Activated effector memory CD4-positive, alpha-beta T cell treated with Interleukin-2 at 50 U/mL for 16 hours (primary cell): ENCODE measurements around the gene SMIM41.
A peak's percentile ranks its signal among the peaks of the same experiment; 100 is the strongest.

Experiments
- DNase-seq: peaks from one replicate; pipeline ENCODE4 v3.0.0-alpha.2; 2020

The SMIM41 gene

DNA sequence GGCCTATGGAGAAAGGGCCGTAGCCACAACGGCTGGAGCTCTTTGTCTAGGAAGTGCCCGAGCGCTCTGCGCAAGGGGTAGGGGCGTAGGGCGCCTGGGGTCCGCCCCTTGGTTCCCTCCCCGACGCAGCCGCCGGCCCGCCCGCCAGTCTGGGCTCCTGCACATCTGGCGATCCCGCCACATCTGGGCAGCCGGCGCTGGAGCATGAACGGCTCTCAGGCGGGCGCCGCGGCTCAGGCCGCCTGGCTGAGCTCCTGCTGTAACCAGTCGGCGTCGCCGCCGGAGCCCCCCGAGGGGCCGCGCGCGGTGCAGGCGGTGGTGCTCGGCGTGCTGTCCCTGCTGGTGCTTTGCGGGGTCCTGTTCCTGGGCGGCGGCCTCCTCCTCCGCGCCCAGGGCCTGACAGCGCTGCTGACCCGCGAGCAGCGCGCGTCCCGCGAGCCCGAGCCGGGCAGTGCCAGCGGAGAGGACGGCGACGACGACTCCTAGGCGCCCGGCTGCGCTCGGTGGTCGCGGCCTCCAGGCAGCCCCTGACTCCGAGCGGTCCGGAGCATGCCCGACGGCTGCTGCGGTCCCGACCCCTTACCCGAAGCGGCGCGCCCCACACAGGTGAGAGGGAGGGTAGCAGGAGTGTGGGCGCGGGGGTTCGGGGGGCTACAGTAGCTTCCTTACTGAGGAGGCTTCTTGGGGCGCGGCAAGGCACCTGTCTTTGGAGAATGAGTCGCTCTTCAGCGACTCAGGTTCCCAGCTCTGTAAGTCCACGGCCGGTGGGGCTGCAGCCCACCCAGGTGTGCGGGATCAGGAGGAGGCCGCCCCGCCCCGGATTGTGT, at the start of gene SMIM41:
Gene SMIM41, plus strand, starts transcription at position 129 of the 827 bp plus-strand sequence. Its CDS starts 76 bp downstream, at position 205.
- no peak for DNase-seq

DNA sequence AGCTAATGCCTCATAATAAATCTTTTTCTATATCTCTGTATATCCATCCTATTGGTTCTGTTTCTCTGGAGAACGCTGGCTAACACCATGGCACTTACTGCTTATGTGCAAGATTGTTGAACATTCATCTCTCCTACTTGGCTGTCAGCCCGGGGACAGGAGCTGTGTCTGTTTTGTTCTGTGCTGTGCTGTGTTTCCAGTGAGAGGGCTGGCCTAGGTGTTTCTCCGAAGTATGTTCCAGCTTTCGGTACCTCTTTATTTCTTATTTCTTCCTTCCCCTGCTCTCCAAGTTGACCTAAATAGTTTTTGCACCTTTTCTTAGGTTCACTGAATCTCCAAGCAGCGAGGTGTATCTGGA, 47.1 kb upstream of the SMIM41 start:
- no peak for DNase-seq

DNA sequence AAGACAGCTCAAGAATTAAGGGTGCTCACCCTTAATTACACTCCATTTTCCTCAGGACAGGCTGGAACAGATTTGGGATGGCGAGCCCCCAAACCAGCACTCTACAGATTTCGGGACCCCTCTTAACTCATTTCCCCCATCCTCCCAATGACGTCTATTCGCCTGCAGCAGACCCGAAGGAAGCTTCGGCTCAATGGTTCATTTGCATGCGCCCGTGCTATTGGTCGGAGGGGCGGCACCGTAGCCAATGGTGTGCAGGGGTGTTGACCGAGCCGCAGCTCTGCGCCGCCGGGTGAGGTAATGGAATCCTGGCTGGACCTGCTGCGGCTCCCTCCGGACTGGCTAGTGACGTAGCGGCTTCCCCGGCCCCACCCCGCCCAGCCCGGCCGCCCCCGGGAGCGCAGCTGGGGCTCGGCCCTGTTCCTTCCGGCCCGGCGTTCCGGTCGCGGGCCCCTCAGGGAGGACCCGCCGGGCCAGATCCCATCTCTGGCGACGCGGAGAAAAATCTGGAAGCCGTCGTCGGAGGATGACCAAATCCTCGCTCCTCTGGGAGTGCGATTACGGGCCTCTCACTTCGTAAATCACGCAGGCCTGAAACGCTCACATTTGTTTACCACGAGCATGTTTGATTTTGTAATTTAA, 46.6 kb upstream of the SMIM41 start:
- peak; percentile 77 for DNase-seq

DNA sequence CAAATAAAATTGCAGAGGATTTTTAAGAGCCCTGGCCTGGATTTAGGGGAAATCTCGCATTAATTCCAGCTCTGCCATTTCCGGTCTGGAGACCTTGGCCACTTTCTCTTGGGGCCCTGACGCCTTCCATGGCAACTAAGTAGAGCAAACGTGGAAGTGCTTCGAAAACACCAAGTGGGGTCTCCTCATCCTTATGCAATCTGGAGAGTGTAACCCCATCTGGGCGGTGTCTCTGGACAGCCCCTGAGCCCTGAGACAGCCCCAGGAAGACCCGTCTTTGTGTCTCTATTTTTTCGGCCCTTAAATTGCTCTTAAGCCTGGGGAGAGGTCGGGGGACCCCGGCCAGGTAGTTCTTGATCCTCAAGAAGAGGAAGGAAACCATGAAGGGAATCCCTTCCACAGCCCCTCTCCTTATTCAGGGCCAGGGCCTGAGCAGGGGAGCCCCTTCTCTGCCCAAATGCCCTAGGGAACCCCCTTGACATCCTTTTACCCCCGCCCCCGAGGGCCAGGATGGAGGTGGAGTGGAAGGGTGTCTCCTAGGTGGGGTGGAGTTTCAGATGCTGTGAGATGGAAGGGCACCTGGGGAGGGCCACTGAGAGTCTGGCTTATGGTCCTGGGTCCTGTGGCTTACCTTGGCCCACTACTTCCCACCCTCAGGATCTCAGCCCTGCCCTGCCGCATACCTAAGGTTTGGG, 45.9 kb upstream of the SMIM41 start:
- DNase-seq, result no peak

DNA sequence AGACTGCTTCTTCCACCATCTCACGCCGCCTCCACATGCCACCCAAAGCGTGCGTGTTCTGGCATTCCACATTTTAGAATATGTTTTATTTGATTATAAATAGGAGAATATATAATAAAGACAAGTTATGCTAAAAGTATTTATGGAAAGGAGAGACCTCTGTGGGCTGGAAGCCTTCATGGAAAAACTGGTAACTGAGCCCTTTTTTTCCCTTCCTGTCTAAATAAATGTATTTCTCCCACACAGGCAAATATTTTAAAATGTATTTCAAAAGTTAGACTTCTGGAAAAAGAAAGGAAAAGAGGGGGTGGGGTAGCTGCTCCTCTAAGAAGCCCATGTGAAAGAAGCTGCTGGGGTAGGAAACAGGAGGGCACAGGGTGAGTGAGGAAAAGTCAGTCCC, 44.3 kb upstream of the SMIM41 start:
- DNase-seq, result no peak

DNA sequence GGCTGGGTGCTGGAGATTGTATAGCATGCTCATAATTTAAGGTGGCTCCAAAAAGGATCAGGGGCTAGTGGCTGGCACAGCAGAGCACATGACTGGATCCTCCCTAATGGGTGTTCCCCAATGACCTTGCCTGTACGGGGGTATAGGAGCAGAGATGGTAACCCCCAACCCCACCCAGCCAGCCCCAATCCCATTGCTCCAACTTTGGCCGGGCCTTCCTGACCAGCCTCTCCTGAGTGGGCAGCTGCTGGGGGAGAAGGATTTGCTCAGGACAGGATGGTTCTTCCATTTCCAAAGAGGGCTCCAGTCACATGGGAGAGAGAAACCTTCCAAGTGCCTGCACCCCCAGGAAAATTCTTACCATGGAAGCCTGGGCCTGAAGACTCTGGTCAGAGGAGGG, 43.6 kb upstream of the SMIM41 start:
- DNase-seq, result no peak

DNA sequence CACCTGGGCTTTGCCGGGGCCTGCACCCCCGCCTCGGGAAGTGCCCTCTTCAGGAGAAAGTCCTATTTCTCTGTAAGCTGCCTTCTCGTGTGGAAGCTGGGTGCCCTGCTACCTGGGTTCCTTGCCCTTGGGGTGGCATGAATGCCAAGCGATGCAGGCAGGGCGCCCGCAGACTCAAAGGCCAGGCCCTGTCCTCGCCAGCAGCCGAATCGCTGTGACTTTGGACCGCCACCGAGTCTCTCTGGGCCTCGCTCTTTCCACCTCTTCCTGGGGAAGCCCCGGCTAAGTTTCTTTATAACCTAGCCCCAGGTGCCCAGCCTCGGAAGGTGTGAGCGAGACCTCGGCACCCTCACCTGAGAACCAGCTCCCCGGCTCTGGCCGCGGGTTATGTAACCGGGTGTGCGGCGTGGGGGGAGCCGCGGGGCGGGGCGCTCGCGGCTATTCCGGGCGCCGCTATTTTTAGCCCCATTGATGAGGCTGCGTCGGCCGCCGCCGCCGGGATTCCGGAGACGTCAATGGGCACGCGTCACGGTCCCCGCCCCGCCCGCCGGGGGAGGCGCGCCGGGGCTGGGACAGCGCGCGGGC, 42.8 kb upstream of the SMIM41 start:
- DNase-seq, result peak; percentile 68

DNA sequence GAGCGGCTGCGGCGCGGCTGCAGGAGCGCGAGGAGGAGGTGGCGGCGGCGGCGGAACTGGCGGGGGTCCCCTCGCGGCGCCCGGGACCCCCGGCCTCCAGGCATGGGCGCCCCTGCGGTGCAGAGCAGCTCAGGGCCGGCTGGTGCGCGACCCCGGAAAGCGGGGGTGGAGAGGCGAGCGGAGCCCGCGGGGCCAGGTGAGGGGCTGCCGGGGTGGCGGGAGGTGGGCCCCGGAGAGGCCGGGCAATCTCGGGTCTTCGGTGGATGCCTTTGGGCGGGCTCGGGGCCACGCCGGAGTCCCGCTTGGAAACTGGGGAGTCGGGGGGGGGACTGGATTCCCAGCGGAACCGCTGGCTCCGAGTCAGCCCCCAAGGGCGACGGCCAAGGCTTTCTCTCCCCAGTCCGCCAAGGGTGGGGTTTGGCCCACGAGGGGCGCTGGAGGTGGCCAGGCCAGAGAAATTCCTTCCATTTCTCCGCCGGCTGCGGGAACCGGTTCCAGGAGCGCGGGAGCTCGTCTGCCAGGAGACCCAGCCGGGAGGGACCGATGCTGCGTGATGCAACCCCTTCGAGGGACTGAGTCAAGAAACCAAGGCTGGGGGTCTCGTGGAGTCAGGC, 42.1 kb upstream of the SMIM41 start:
- DNase-seq, result no peak

DNA sequence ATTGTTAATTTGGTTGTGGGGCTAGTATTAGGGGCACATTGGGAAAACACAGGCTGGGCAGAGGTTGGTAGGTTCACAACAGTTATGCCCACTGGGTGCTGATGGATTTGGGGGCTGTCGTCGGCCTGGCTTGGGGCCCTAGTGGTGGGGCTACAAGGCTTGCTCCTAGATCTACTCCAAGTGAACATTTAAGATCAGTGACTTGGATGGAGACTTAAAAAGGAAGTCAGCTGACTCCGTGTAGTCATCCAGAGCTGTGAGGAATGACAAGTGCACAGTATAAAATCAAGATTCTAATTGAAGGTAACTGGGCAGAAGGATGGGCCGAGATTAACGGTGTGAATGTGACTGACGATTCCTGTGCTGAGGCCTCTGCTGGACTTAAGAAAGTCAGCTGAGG, 41.1 kb upstream of the SMIM41 start:
- no peak for DNase-seq

DNA sequence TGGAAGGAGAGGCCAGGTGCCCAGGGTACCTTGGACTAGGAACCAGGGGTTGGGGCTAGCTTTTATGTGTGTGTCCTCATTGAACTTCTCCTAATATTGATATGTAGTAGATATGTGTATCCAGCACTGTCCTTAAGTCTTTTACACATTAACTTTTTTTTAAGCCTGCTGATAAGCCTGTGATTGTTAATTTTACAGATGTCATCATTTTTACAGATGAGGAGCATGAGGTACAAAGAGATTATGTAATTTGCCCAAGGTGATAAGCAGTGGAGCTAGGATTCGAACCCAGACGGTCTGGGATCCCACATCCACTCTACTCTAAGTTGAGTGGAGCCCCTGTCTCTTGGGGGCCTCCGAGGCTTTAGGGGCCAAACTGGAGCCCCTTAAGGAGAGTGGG, 38.5 kb upstream of the SMIM41 start:
- DNase-seq, result no peak

DNA sequence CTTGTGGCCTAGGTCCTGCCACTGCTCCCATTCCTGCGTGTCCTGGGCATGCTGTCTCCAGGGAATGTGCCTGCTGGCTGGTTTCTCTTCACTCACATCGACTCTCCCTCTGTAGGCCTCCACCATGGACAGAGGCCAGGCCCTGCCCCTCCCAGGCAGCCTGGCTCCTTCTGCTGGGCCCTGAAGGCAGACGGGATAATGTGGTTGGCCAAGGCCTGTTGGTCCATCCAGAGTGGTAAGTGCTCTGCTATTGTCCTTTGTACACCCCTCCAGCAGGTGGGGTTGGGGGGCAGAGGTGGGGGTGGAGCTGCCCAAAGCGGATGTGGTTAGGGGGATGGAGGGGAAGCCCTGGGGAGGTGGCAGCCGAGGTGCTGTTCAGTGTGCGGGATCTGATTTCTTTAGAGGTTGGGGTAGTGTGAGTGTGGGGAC, 37.8 kb upstream of the SMIM41 start:
- DNase-seq, result no peak

DNA sequence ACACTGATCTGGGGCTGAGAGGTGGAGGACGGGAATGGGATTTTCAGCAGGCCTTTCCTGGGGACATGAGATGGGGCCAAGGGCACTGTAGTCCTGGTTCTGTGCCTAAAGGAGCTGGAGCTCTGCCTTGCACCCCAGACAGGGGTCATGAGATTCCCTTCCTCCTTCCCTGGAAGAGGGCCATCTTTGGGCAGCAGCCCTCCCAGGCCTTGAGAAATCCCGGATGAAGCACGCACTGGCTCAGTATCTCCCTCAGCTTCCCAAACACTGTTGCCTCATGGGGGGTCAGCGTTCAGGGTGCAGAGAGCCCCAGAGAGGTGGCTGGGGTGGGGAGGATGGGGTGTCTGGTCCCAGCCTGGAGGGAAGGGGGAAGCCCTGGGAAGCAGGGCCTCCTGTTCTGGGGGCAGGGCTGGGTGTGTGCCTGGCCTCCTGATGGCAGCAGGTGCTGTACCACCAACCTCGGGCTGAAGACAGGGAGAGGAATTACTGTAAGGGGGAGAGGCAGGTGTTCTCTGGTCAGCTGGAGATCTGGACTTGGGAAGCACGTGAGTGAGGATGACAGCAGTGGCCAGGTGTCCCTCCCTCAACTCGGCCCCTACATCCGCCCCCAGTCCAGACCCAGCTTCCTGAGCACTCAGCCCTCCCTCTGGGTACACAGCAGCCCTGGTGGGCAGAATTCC, 36.7 kb upstream of the SMIM41 start:
- no peak for DNase-seq

DNA sequence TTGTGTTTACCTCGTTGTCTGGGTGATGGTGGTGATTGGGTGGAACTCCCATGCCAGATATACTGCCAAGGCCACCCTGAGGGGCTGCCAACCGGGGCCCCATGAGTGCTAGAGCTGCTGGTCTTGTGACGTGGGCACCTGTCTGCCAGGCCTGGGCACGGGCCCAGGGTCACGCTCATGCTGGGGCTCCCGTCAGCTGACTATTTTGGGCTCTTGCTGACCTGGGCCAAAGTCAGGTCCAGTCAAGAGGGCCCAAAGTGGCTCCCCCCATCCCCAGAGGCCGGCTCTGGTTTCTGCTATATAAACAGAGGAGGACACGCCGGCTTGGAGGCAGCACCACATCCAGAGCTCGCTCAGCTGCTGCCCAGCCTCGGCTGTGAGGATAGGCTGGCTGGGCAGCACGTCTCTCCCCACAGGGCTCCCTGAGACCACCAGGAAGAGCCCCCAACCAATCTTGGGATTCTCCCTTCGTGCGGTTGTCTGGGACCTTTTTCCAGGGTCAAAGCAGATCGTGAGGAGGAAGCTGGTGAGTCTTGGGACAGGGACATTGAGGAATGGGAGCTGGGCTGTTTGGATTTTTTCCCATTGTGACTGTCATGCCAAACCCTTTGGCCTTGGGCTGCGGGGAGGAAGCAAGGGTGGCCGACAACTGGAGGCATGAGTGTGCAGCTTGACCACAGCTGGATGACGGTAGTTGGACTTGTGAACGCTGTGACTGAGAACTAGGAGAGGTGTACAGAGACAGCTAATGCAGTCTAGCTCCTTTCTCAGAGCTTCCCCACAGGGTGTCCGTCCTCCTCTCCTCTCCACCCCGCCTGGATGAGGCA, 35.9 kb upstream of the SMIM41 start:
- DNase-seq, result no peak

DNA sequence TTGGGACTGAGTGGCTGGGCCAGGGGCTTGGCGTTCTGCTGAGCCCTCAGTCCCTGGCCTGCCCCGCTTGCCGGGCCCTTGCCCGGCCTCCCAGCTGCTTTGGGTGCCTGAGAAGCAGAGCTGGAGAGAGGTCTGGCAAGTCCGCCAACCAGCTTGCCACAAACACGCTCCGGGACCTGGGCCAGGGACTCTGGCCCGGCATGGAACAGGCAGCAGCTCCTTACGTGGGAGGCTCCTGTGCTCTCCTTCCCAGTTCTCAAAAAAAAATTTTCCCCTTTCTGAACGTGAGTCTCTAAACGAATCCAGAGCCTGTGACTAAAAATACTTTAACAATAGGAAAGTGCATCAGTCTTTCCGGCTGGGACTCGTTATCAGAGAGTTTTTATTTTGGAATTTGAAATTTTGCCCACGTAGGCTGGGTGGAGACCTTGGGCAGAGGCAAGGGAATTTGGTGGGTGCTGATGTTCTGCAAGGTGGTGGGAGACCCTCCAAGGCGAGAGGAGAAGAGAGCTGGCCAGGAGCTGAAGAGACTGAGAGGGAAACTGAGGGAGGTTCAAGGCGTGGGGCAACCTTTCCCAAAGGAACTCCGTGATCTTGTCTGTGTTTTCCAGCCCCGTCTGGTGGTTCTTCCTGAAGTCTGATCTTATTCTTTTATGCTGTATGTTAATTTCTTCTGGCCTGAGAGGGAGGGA, 35.1 kb upstream of the SMIM41 start:
- no peak for DNase-seq

DNA sequence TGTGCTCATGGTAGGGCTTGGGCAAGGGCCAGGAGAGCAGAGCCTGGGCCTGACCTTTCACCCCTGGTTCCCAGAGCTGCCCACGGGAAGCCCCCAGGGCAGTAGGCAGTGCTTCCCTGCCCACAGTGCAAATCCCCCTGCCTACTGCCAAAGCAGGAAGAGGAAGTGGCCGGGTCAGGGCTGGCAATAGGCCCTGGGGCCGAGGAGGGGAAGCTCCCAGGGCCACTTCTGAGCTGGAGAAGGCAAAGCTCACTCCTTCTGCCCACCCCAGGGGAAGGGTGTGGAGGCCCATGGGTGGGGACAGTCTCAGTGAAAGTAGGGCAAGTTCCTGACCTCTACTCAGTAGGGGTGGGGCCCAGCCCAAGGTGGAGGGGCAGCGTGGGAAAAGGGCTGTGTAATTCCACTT, 33.7 kb upstream of the SMIM41 start:
- DNase-seq, result no peak

DNA sequence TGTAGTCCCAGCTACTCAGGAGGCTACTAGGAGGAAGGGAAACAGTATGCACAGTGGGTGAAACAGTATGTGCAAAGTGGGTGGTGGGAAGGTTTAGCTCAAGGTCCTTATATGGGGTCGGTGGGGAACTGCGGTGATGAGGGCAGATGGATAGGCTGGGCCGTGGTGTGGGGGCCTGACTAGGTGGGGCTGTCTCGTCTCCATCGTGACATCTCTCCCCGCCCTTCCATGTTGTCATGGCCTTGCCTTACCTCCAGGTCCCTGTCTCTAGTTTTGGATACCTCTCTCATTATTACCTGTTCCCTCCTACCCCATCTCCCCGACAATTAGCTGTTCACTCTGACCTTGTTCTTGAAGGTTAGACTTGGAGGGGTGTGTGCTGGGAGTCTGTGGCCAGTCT, 32.6 kb upstream of the SMIM41 start:
- no peak for DNase-seq

DNA sequence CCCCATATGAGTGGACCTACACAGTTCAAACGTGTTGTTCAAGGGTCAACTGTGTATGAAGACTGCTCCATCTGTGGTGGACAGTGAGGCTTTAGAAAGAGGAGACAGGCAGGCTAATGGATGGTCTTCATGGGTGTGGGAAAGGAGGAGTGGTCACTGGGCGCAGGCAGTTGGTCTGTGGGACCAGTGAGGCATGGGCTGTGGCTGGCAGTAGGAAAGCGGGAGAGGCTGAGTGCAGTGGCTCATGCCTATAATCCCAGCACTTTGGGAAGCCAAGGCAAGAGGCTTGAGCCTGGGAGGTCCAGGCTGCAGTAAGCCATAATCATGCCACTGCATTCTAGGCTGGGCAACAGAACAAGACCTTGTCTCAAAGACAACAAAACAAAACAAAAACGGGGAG, 30.2 kb upstream of the SMIM41 start:
- no peak for DNase-seq

DNA sequence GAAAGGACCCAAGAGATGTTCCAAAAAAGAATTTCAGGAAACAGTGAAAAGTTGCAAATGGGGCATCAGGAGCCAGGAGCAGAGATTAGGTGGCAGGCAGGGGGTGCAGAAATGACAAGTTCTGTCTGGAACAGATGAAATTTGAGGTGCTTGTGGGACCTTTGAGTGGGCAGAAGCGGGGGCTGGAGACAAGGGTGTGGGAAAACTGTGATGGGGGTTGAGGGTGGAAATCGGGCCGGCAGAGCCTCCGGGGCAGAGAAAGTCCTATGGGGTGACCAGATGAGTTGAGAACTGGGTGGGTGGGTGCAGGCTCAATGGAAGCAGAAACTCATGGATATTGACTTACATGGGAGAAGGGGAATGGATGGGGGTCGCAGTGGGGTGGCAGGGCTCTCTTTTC, 29.8 kb upstream of the SMIM41 start:
- DNase-seq, result no peak

DNA sequence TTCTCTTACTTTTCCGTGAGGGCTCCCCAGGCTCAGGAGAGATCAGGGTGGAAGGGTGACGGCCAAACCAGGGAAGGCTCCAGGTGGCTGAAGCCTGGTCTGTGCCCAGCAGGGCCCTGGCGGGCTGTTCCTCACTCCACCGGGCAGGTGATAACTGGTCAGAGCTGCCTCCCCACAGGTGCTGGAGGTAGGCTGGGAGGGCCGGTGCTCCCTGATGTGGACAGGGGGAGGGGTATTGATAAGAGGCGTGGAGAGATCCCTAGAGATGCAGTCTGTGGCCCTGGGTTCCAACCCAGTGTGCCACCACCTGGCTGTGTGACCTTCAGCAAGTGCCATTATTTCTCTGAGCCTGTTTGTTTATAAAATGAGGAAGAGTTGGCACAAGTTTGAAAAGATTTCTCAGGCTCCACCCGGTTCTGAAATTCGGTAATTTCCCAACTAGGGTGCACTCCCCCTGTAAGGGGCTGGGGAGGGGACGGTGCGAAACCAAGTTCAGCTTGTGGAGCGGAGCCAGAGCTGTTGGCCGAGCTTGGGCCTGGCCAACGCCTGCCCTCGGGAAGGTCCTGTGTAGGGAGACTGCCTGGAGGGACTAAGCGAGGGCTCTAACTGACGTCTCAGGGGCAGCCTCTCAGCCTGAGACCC, 29.3 kb upstream of the SMIM41 start:
- peak; percentile 6 for DNase-seq

DNA sequence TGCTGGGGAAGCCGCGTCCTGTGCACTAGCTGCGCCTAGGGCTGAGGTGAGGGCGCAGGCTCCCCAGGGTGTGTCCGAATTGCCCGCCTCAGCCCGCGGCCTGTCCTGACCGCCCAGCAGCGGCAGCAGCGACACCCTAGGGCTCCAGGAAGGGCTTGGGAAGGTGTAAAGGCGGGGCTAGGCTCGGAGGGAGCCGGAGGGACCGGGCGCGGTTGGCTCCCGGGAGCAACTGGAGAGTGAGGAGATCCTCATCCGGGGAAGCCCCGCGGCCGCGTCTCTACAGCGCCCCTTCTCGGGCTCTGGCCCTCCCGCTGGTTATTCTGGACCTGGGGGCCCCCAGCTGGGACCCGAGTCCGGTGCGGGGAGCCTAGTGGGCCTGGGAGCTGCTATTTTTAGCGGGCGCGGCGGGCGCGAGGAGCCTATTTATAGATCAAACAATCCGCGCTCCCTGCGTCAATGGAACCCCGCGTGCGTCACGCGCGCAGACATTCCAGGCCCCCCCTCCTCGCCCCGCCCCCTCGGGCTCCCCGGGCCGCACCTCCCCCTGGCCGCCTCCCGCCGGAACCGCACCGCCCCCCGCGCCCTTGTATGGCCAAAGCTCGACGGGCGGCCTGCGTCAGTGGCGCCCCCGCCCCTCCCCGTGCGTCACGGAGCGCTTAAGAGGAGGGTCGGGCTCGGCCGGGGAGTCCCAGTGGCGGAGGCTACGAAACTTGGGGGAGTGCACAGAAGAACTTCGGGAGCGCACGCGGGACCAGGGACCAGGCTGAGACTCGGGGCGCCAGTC, 28.6 kb upstream of the SMIM41 start, which contains the start of gene NR4A1:
Gene NR4A1, plus strand, starts transcription at position 685 of the 784 bp plus-strand sequence. CDS start 2,887 bp downstream, outside the sequence.
- DNase-seq, result peak; percentile 96
